GM21528 (cell line): ENCODE measurements around the gene HES7.

ENCODE experiments used
- ATAC-seq: cut with Tn5 transposase; IDR thresholded peaks from one replicate; pipeline ENCODE4 v1.9.1; 2021; ENCODE audit warnings: mild to moderate bottlenecking, moderate library complexity; ENCODE audit not compliant: unreplicated experiment, low FRiP score

The HES7 gene

DNA sequence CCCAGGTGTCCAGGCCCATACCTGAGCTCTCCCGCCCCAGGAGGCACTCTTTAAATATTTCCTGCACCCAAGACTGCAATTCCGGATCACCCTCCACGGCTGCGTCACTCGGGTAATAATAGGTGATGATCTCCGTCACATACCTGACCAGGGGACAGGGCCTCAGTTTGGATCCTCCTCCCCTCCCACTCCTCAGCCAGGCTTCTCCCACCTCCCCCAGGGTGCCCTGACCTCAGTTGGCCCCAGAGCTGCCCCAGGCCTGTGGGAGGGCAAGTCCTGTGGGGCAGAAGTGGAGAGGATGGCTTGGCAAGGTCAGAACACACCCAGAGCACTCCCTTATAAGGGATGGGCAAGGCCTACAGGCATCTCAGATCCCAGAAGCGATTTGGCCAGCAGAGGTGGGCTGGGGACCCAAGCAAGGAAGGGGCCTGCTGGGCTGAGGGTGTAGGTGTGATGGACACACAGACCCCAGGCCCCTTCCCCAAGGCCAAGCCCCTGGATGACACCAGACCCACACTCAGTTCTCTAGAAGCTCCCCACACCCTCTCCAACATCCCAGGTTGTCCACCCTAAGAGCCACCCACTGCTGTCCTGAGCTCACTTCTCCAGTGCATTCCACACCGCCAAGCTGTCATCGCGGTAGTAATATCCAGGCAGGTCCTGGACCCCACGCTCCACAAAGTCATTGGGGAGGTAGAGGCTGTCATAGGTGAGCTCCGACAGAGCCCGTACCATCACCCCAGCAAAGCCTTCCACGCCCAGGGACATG lies 48.1 kb downstream of the HES7 start:
- no peak for ATAC-seq

DNA sequence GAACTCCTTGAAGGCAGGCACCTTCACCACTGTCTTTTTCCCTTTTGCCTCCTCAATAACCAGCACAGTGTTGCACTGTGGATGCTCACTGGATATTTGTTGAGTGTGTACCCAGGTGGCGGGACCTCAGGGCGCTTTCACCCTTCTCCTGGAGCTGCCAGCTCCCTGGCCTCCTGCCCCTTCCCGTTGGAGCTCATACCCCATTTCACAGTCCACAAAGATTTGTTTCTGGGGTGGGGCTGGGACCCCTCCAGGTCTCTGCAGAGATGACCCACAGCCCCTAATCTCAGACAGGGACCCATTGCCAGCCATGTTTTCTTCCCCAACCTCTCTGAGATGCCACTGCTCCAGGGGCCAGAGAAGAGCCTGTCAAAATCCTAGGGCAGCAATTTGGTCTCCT lies 48.8 kb downstream of the HES7 start:
- no peak for ATAC-seq

DNA sequence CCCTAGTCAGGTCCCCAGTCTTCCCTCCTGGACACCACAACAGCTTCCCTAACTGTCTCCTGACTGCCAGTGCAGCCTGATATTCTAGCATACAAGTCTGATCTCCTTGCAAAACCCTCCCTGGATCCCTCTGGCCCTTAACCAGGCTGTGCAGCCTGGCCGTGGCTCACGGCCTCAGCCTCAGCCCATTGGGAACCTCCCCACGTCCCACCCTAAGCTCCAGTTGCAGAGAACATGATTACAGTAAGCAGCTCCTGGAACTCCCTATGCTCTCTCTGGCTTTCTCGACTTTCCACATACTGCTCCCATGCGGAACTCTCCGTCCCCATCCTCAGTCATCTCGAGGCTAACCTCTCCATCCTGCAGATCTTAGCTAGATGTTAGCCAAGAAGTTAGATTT lies 49.4 kb downstream of the HES7 start:
- ATAC-seq, result no peak

DNA sequence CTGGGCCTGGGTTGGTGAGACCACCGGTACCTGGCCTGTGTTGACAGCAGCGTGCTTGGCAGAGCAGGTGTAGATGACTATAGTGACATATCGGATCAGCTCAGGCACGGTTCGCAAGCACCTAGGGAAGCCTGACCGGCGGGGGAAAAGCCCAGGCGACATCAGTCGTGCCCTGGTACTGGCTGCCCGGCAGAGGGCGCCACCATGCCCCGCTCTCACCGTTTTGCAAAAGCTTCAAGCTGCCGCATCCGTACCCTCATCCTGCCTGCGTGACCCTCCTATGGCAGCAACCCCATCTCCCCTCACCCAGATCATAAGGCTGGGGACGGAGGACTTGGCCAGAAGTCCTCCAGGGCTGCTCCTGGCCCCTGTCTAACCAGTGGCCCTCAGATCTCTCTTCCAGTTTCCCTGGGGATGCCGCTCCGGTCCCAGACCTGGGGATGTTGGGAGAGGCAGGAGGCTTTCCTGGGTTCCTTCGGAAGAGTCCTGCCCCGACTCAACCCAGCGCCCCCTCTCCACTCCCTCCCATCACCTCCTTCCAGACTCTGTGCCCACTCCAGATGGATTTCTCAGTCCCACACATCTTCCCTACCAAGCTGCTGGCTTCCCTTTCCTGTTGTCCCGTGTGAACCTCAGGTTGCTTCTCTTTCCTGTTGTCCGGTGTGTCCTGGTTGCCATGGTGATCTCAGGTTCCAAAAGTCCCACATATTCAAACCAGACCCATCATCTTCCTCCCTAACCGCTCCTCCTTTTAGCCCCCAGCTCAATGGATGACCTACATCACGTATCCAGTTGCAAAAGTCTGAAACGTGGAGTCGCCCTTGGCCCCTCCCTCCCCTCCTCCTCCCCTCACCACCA lies 50.0 kb downstream of the HES7 start:
- no peak for ATAC-seq

DNA sequence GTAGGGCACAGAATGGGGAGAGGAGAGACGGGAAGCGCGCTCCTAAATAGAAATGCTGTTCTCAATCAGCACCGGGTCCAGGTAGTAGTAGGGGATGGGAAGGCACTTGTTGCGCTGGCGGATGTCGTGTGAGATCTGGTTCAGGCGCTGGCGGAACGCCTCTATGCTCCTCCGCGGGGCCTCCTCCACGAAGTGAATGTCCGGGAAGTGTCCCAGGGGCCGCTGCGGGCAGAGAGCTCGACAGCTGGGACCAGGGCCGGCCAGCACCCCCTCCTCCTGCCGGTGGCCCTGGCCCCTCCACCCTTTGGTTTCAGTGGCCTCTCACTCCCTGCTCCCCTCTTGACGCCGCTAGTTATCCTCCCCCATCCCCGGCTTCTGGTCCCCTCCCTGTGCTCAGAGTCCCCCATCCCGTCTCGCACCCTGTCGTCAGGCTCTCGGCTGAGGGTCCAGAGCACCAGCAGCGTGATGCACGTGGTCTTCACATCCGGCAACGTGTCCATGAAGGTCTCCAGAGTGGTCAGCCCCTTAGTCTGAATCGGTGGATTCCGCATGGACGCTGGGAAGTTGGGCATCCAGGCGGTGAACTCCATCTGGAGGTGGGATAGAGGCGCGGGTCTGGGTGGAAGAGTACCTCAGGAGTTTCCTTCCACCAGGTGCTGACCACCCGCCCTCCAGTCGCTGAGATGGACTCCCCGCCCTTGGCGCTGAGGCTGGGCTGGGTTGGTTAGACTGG lies 51.0 kb downstream of the HES7 start:
- no peak for ATAC-seq

DNA sequence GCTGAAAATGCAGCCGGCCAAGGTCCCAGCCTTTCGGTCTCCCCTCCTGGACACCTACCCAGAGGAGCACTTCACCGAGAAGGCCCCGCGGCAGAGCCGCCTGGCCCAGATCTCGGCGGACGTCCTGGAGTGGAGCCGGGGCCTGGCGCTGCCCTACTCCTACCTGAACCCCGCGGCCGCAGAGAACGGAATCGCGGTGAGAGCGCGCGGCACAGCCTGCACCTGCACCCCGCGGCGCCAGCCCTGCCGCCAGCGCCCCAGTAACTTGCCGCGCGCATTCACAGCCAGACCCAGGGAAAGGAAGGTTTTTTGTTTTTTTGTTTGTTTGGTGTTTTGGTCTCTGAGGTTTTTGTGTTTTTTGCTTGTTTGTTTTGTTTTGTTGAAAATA lies 51.6 kb downstream of the HES7 start:
- no peak for ATAC-seq

DNA sequence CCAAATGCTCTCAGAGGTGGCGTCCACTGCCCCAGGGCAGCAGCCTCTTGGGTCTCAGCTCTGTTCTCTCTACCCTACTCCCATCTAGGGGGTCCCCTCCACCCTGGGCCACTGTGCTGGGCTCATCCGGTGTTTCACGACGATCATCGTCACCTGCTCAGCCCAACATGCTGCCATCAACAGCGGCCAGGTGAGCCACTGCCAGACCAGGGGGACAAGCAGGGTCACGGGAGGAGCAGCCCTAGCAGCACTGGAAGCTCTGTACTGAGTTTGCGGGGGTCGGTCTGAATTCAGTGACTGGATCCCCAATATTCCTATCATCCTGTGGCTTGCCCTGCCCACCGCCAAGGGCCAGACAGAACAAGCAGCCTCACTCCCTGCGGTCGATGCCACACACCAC lies 52.4 kb downstream of the HES7 start:
- no peak for ATAC-seq
